GM12878 (cell line): ENCODE measurements around the gene KAZN. TPM values are rescaled to one million over a fixed set of nuclear protein-coding genes. Genes with fewer than 3 reads are reported as not detected.

Source experiments
- ATAC-seq: fragments of 200-7000 bp; cut with Tn5 transposase; 3 replicates; pipeline ENCODE4 v1.9.1; 2020; ENCODE audit warnings: mild to moderate bottlenecking, moderate library complexity
- BruUV-seq: library from RNA; stranded (reverse); fragments of 400-500 nt; replicated peaks from 2 replicates; lab custom pipeline; 2021; lab: Mats Ljungman, UMichigan
- CTCF ChIA-PET: fragments of 300-600 bp; sonication (Branson Sonifier 250); formaldehyde crosslinking; extraction: SDS; loops from one replicate; lab custom pipeline; 2021; ENCODE audit warnings: inconsistent platforms; lab: Yijun Ruan, JAX
- POLR2A ChIA-PET: fragments of 350-600 bp; formaldehyde crosslinking; extraction: SDS; loops from one replicate; lab custom pipeline; 2021; ENCODE audit warnings: inconsistent platforms; lab: Charles Lee
- RAD21 ChIA-PET: fragments of 300-600 bp; sonication (Branson Sonifier 250); formaldehyde crosslinking; loops from one replicate; lab custom pipeline; 2023; ENCODE audit warnings: antibody characterized with exemption; ENCODE audit not compliant: unreplicated experiment; lab: Charles Lee
- SMC1A ChIA-PET: fragments of 300-600 bp; sonication (Branson Sonifier 250); formaldehyde crosslinking; loops from one replicate; lab custom pipeline; 2023; ENCODE audit not compliant: unreplicated experiment, uncharacterized antibody; lab: Charles Lee
- DNase-seq: peaks from one replicate; pipeline ENCODE4 v3.0.0-alpha.2; 2011; ENCODE audit warnings: low read depth, low spot score
- FAIRE-seq: peaks from 3 replicates; lab custom pipeline; 2011; peaks lifted over from hg19 to GRCh38; lab: Jason Lieb, UNC
- H2AFZ ChIP-seq: 2 replicates; pipeline ENCODE4 v1.6.0; 2011; ENCODE audit warnings: low read depth, low read length, control low read depth; ENCODE audit not compliant: control insufficient read depth
- H3K27ac ChIP-seq: 2 replicates; pipeline ENCODE4 v1.5.1; 2011; ENCODE audit warnings: control low read depth; ENCODE audit not compliant: control insufficient read depth, insufficient read depth
- H3K27me3 ChIP-seq, 2 experiments: replicated peaks in 1 of 2; 2 replicates each; pipeline versions ENCODE4 v1.6.0 to v1.6.1; 2011; ENCODE audit warnings: low read length in 1 of 2; ENCODE audit not compliant: control insufficient read depth in 2 of 2, insufficient read depth in 2 of 2
- H3K36me3 ChIP-seq, 2 experiments: 2 replicates each; pipeline ENCODE4 v1.5.1; 2011; ENCODE audit warnings: low read length in 1 of 2; ENCODE audit not compliant: control insufficient read depth in 2 of 2, insufficient read depth in 2 of 2
- H3K4me1 ChIP-seq: 2 replicates; pipeline ENCODE4 v1.6.1; 2011; ENCODE audit warnings: mild to moderate bottlenecking, low read length, moderate library complexity, mixed read lengths; ENCODE audit not compliant: control insufficient read depth, insufficient read depth
- H3K4me2 ChIP-seq: 2 replicates; pipeline ENCODE4 v1.6.0; 2011; ENCODE audit warnings: control low read depth; ENCODE audit not compliant: control insufficient read depth, insufficient read depth
- H3K4me3 ChIP-seq: fragments of 200-600 bp; sonication (generic); 2 replicates; pipeline ENCODE4 v1.5.1; 2016
- H3K79me2 ChIP-seq: 2 replicates; pipeline ENCODE4 v1.6.0; 2011; ENCODE audit warnings: low read length; ENCODE audit not compliant: control insufficient read depth, insufficient read depth
- H3K9ac ChIP-seq: 2 replicates; pipeline ENCODE4 v1.8.0; 2011; ENCODE audit warnings: low read length, control low read depth, mixed read lengths; ENCODE audit not compliant: control insufficient read depth, insufficient read depth
- H3K9me3 ChIP-seq: replicated peaks from 3 replicates; pipeline ENCODE4 v1.5.1; 2011; ENCODE audit warnings: mild to moderate bottlenecking, low read length; ENCODE audit not compliant: control insufficient read depth, insufficient read depth
- H4K20me1 ChIP-seq: 2 replicates; pipeline ENCODE4 v1.6.0; 2011; ENCODE audit not compliant: control insufficient read depth, insufficient read depth
- HCFC1 ChIP-seq: fragments of 150-350 bp; IDR thresholded peaks from 2 replicates; pipeline ENCODE4 v1.6.1; 2014; ENCODE audit warnings: low read length
- IKZF1 ChIP-seq: fragments of 450-650 bp; conservative IDR thresholded peaks from 2 replicates; pipeline ENCODE4 v1.6.1; 2017; ENCODE audit warnings: antibody characterized with exemption, mild to moderate bottlenecking
- KAT2A ChIP-seq: conservative IDR thresholded peaks from 2 replicates; pipeline ENCODE4 v1.6.1; 2011; ENCODE audit warnings: low read depth, low read length; ENCODE audit not compliant: control insufficient read depth
- MTA3 ChIP-seq: IDR thresholded peaks from 2 replicates; pipeline ENCODE4 v1.6.1; 2012; ENCODE audit warnings: low read length, inconsistent platforms, borderline replicate concordance
- RB1 ChIP-seq: fragments of 450-650 bp; formaldehyde crosslinking; IDR thresholded peaks from 2 replicates; pipeline ENCODE4 v1.6.1; 2017; ENCODE audit warnings: mild to moderate bottlenecking, borderline replicate concordance
- WGBS: methylation state at CpG from one replicate; pipeline ENCODE4 v1.1.6; 2016; ENCODE audit warnings: low lambda C conversion rate; ENCODE audit not compliant: insufficient replicate concordance, insufficient coverage; ENCODE audit errors: missing lambda C conversion rate; 5-methylcytosine and 5-hydroxymethylcytosine counted together
- in situ Hi-C: fragments of 300-500 bp; cut with MboI; formaldehyde crosslinking; loops from 9 replicates; pipeline ENCODE4 v1.14.3; 2018; ENCODE audit warnings: mixed read lengths
- intact Hi-C: fragments of 100-400 bp; cut with micrococcal nuclease; formaldehyde crosslinking; loops from one replicate; pipeline ENCODE4 v1.14.2; 2022; ENCODE audit not compliant: unreplicated experiment
- polyA plus RNA-seq, 11 experiments: library from polyadenylated mRNA; depleted of rRNA in 4 of 11; unstranded in 6 of 11; stranded (reverse) in 5 of 11; fragments of >200 nt; fragmentation: Nextera tagmentation in 4 of 11; fragmentation: Illumina TruSeq in 1 of 11; extraction: Ambion mirVana in 4 of 11; extraction: Trizol in 1 of 11; gene quantifications; 1 replicate in 1 of 11; 2 replicates in 10 of 11; pipeline versions ENCODE4 v1.2.1 to v1.2.3, GENCODE V29; 2011 to 2016; ENCODE audit warnings: inconsistent platforms in 2 of 11, missing spikeins in 2 of 11, low read depth in 1 of 11
- total RNA-seq, 4 experiments: library from RNA; depleted of rRNA in 3 of 4; stranded (reverse); fragments of >200 nt in 3 of 4; fragmentation: Illumina TruSeq in 1 of 4; extraction: Trizol in 1 of 4; gene quantifications; 2 replicates each; pipeline versions ENCODE4 v1.2.1 to v1.2.3, GENCODE V29; 2013 to 2021
- TF ChIP-seq, protein P1 (sequence below): fragments of 450-650 bp; IDR thresholded peaks from 2 replicates; pipeline ENCODE4 v1.6.1; 2016; ENCODE audit warnings: mild to moderate bottlenecking
- TF ChIP-seq, protein P2 (sequence below): IDR thresholded peaks from 2 replicates; pipeline ENCODE4 v1.6.1; 2011; ENCODE audit warnings: mild to moderate bottlenecking, low read depth, low read length, moderate library complexity; ENCODE audit not compliant: insufficient replicate concordance

KAZN gene
- total and polyA plus RNA-seq, 10 of the 15 experiments (the other 5 are each of a cell fraction or from before 2014, with no cell fraction given) = 0.72 to 4.0 (median 1.2) TPM

DNA sequence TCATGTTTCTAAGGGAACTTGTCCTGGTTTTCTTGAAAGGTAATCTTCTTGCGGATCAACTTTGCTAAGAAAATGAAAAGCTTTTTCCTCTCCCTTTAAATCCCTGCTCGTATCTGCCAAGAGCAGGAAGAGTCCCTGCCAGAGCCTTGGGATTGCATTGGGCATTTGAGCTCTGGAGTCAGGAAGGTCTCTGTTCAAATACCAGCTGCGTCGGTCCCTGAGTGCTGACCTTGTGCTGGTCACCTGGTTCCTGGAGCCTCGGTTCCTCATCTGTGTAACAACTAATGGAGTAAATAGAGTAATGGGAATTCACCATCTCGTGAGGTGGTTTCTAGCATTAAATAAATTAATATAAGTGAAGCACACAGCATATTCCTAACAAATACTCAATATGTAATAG is 280.5 kb downstream of the KAZN start (continued):
- TF ChIP-seq, protein P1, sequence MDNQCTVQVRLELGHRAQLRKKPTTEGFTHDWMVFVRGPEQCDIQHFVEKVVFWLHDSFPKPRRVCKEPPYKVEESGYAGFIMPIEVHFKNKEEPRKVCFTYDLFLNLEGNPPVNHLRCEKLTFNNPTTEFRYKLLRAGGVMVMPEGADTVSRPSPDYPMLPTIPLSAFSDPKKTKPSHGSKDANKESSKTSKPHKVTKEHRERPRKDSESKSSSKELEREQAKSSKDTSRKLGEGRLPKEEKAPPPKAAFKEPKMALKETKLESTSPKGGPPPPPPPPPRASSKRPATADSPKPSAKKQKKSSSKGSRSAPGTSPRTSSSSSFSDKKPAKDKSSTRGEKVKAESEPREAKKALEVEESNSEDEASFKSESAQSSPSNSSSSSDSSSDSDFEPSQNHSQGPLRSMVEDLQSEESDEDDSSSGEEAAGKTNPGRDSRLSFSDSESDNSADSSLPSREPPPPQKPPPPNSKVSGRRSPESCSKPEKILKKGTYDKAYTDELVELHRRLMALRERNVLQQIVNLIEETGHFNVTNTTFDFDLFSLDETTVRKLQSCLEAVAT = no peak
- TF ChIP-seq, protein P2, sequence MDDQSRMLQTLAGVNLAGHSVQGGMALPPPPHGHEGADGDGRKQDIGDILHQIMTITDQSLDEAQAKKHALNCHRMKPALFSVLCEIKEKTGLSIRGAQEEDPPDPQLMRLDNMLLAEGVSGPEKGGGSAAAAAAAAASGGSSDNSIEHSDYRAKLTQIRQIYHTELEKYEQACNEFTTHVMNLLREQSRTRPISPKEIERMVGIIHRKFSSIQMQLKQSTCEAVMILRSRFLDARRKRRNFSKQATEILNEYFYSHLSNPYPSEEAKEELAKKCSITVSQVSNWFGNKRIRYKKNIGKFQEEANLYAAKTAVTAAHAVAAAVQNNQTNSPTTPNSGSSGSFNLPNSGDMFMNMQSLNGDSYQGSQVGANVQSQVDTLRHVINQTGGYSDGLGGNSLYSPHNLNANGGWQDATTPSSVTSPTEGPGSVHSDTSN = no peak
- TF ChIP-seq IKZF1 (no peak), KAT2A (no peak), MTA3 (no peak), RB1 (no peak)

DNA sequence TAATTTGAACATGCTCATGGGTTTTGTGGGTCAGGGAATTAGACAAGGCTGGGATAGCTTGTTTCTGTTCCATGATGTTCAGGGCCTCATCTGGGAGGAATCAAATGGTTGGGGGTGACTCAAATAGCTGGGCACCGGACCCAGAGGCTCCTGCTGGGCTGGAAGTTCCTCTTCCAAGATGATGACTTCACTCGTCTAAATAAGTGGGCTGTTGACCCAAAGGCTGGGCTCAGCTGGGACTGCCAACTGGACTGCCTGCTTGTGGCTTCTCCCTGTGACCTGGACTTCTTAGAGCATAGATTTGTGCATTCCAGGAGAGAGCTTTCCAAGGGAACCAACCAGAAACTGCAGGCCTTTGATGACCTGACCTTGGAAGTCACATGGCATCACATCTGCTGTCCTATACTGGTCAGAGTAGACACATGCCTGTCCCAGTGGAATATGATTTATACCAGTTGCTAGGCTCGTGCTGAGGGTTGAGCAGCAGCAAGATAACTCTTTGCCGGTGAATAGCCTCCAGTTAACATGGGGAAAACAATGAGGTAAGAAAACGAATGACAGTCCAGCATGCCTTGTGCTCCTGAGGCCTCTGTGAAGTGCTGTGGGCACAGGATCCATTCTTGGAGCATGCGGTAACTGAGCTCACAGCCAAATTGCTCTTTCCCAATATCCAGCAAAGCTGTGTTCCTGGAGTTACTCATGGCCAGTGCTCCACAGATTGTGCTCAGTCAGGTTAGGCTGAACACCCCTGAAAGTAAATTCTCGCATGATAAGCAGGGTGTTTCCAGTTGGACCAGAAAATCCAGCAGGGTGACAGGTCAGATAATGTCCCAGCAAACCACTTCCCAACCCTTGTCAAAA is 282.2 kb downstream of the KAZN start:
- H3K27ac ChIP-seq = no peak overlapping the region
- no peak overlapping the region for H3K9ac ChIP-seq
- BruUV-seq = no TSS peak
- ChIA-PET POLR2A (no interaction called here), CTCF (no interaction called here), RAD21 (no interaction called here), SMC1A (interaction anchor here (1.2 to 2.7 kb wide), 2 partner anchors 17 to 45 kb away, joined by 3 to 8 read pairs; no protein-coding TSS in a partner anchor)
- peaks cover 8% of the 10 kb centered on the region for H3K4me1 ChIP-seq
- H4K20me1 ChIP-seq = no peaks in the 10 kb centered on the region
- in situ Hi-C loops (no loop called here), intact Hi-C loops (no loop called here)
- H3K27me3 ChIP-seq = peaks cover 0 to 3% of the 10 kb centered on the region in 2 experiments; a peak in 1 of 4 replicates
- H3K4me3 ChIP-seq = no peak overlapping the region
- no peaks in the 10 kb centered on the region for H3K36me3 ChIP-seq
- no peak overlapping the region for H2AFZ ChIP-seq
- no peak for FAIRE-seq
- no peak overlapping the region for H3K4me2 ChIP-seq
- DNase-seq = no peak
- H3K79me2 ChIP-seq = no peaks in the 10 kb centered on the region
- no peaks in the 10 kb centered on the region; the same call in 2 of the 3 replicates for H3K9me3 ChIP-seq
- ATAC-seq = no peak
- no peak for TF ChIP-seq HCFC1
- TF ChIP-seq, all 136 proteins: peak for 0
- 33% methylated on average over 7 of the region's 7 CpGs for WGBS
